ENCODE measurements around the gene RAB29.

RAB29 gene

DNA sequence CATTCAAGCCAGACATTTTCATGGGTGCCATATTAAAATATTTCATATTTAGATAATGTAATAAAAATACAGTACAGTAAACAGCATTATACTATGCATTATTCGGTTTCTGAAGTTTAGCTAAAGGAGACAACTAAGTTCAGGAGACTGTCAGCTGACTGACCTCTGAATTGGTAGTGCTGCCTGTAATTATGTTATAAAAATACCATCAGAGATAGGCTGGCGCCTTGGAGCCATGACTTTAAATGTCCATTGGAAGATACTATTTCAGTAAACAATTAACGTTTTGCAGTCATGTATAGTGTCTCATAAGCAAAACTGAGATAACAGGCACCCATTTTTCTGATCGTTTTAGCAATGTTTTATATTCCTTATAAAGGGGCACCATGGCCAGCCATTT is 11.3 kb upstream of the RAB29 start:
- TF ChIP-seq, protein P1, sequence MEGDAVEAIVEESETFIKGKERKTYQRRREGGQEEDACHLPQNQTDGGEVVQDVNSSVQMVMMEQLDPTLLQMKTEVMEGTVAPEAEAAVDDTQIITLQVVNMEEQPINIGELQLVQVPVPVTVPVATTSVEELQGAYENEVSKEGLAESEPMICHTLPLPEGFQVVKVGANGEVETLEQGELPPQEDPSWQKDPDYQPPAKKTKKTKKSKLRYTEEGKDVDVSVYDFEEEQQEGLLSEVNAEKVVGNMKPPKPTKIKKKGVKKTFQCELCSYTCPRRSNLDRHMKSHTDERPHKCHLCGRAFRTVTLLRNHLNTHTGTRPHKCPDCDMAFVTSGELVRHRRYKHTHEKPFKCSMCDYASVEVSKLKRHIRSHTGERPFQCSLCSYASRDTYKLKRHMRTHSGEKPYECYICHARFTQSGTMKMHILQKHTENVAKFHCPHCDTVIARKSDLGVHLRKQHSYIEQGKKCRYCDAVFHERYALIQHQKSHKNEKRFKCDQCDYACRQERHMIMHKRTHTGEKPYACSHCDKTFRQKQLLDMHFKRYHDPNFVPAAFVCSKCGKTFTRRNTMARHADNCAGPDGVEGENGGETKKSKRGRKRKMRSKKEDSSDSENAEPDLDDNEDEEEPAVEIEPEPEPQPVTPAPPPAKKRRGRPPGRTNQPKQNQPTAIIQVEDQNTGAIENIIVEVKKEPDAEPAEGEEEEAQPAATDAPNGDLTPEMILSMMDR (IDR thresholded peaks at IDR 0.05) = no peak
- Histone ChIP-seq H3K9me3 (no peaks in the 10 kb centered on the region), H3K4me3 (no peak overlapping the region), H3K36me3 (peaks cover 12 to 18% (median 17%) of the 10 kb centered on the region in 3 donors), H3K4me1 (peaks cover 0 to 24% (median 12%) of the 10 kb centered on the region in 4 donors), H3K27ac (no peak overlapping the region), H3K27me3 (no peaks in the 10 kb centered on the region)
- intact Hi-C loops (cut with DNase I; ENCODE audit: low total_unique reads) = no loop called here
- DNase-seq = no peak

DNA sequence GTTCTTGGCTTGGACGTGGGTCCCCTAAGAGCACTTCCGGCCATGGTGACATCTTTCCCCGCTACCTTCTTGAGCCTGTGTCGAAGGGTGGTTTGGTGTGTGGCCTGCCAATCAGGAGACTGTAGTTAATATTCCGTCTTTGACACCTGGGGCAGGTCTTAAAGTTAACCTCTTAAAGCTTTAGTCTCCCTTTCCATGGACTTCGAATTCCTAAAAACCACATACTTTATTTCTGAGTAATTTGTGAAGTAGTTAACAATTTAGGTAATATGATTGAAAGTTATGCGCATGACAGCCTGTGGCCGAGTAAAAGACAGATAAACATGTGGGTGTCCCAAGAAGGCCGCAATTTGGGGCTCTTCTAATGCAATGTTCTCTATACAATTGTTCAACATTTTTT is 10.2 kb upstream of the RAB29 start:
- Histone ChIP-seq H3K27ac (no peak overlapping the region), H3K4me3 (no peak overlapping the region), H3K27me3 (no peaks in the 10 kb centered on the region), H3K36me3 (peaks cover 6% of the 10 kb centered on the region in 3 donors), H3K9me3 (no peaks in the 10 kb centered on the region), H3K4me1 (peaks cover 0 to 24% (median 12%) of the 10 kb centered on the region in 4 donors)
- intact Hi-C loops (cut with DNase I; ENCODE audit: low total_unique reads) = no loop called here
- DNase-seq = no peak
- TF ChIP-seq, protein P1 (IDR thresholded peaks at IDR 0.05) = no peak

DNA sequence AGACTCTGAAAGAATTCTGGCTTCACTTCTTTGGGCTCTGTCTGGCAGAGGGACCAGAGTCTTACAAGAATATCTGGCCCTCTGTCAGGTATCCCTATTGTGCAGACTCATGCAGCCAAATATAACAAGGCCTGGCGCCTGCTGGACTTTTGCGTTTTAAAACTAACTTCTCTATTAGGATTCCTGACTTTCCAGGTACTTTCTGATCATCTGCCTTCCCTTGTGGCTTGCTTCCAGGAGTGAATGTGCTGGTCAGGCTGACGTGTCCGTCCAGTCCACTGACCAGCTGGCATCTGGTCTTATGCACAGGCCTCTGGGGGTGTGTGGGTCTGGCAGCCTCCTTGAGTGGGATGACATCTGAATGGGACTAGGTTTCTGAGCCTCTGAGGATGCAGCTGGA is 8.6 kb upstream of the RAB29 start:
- intact Hi-C loops (cut with DNase I; ENCODE audit: low total_unique reads) = no loop called here

DNA sequence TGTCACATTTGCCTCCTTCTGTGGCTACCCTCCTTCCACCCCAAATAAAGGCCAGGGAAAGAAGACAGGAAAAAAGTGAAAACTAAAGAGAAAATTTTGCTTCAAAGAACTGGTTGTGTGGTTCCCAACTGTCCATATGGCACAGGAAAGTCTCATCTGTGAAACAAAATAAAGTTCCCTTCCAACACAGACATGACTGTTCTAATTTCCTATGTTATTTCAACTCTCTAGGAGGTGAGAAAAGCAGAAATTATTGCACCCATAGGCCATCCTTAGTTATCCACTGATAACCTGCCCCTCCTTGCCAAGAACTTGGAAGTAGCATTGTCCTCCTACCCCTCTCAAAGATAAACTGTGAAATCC is 8.1 kb upstream of the RAB29 start:
- Histone ChIP-seq H3K4me1 (peaks cover 0 to 24% (median 12%) of the 10 kb centered on the region in 4 donors), H3K36me3 (no peaks in the 10 kb centered on the region), H3K27ac (peak overlapping the region; percentile 53 to 77), H3K4me3 (no peak overlapping the region), H3K9me3 (no peaks in the 10 kb centered on the region), H3K27me3 (no peaks in the 10 kb centered on the region)
- no peak for DNase-seq
- TF ChIP-seq, protein P1 (IDR thresholded peaks at IDR 0.05) = no peak
- intact Hi-C loops (cut with DNase I; ENCODE audit: low total_unique reads) = no loop called here

More for the DNA sequence above, 8.6 kb upstream of the RAB29 start:
- H3K36me3 ChIP-seq = no peaks in the 10 kb centered on the region
- H3K9me3 ChIP-seq = no peaks in the 10 kb centered on the region
- peak overlapping the region; percentile 53 to 77 for H3K27ac ChIP-seq
- no peak overlapping the region for H3K4me3 ChIP-seq
- peaks cover 0 to 24% (median 12%) of the 10 kb centered on the region in 4 donors for H3K4me1 ChIP-seq
- DNase-seq = peak; percentile 75 to 83
- H3K27me3 ChIP-seq = no peaks in the 10 kb centered on the region
- TF ChIP-seq, protein P1 (IDR thresholded peaks at IDR 0.05) = no peak

DNA sequence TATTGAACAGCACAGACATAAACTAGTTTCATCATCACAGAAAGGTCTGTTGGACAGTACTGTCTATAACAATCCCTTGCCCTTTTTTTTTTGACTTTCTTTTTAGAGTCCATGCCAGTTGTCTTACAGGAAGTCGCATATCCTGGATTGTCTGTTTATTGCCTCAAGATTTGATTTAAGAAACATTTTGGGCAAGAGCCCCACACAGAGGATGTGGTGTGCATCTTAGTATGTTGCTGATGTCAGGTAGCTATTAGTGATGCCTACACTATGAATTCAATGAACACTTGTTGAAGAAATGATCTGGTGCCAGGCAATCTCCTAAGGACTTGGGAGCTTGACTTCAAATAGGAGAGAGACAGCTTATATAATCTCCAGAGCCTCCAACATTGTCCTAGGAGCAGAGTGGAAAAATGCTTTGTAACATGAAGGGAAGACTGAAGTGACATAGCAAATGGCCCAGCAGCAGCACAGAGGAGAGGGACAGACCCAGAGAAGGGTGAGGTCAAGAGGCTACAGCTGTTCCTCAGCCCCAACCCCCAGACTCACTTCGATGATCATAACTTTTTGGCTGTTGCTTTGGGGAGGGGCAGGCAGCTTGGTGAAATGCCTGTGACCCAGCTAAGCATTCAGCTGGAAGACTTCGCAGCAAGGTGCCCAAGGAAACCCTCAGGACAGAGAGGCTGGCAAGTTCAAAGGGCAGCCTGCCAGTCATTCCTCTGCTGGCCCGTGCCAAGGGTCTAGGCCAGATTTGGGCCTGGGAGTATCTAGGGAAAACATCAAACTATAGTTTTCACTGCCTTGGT is 7.5 kb upstream of the RAB29 start:
- Histone ChIP-seq H3K27me3 (no peaks in the 10 kb centered on the region), H3K4me3 (no peak overlapping the region), H3K36me3 (no peaks in the 10 kb centered on the region), H3K9me3 (no peaks in the 10 kb centered on the region), H3K27ac (peak overlapping the region; percentile 53 to 77), H3K4me1 (peaks cover 0 to 24% (median 12%) of the 10 kb centered on the region in 4 donors)
- TF ChIP-seq, protein P1 (IDR thresholded peaks at IDR 0.05) = no peak
- no peak for DNase-seq
- intact Hi-C loops (cut with DNase I; ENCODE audit: low total_unique reads) = no loop called here

Data from tibial artery (tissue), 4 donors.